Measurements from ENCODE around the gene CDH15. TPM values are rescaled to one million over a fixed set of nuclear protein-coding genes. Genes with fewer than 3 reads are reported as not detected.

CDH15 gene
- total and polyA plus RNA-seq, 2 of the 13 experiments (the other 11 are each of a cell fraction or from before 2014, with no cell fraction given): 0.74 to 2.2 TPM

GRCh38 chr16:89187032-89187769, 15.7 kb downstream of the CDH15 start (continued):
- TF ChIP-seq FOXP4 (CRISPR knock-in tag; IDR thresholded peaks at IDR 0.05) (0 out of 2 replicates have a peak, but pooled peaks have one; percentile 18), ZNF280D (CRISPR knock-in tag; IDR thresholded peaks at IDR 0.05) (peak; percentile 54; the same call in 1 of the 2 replicates), ZNF24 (IDR thresholded peaks at IDR 0.05) (0 out of 2 replicates have a peak, but pooled peaks have one; percentile 37), ZSCAN21 (CRISPR knock-in tag; IDR thresholded peaks at IDR 0.05; ENCODE audit: borderline replicate concordance) (0 out of 2 replicates have a peak, but pooled peaks have one; percentile 16), HDAC2 (CRISPR knock-in tag; IDR thresholded peaks at IDR 0.05) (0 out of 2 replicates have a peak, but pooled peaks have one; percentile 15), ZZZ3 (CRISPR knock-in tag; IDR thresholded peaks at IDR 0.05; ENCODE audit: borderline replicate concordance) (no peak), ZNF350 (CRISPR knock-in tag; IDR thresholded peaks at IDR 0.05; ENCODE audit: borderline replicate concordance, low read depth) (peak; percentile 41; the same call in 1 of the 2 replicates), ZKSCAN1 (IDR thresholded peaks at IDR 0.05; ENCODE audit: low read length) (peak; percentile 98), FOSL1 (CRISPR knock-in tag; IDR thresholded peaks at IDR 0.05; ENCODE audit: borderline replicate concordance) (no peak), ZNF775 (CRISPR knock-in tag; IDR thresholded peaks at IDR 0.05; ENCODE audit: borderline replicate concordance) (no peak), PRMT3 (CRISPR knock-in tag; IDR thresholded peaks at IDR 0.05; ENCODE audit: borderline replicate concordance, low read depth) (no peak), ARID5B (CRISPR knock-in tag; IDR thresholded peaks at IDR 0.05) (no peak)
- TF ChIP-seq, protein P1, sequence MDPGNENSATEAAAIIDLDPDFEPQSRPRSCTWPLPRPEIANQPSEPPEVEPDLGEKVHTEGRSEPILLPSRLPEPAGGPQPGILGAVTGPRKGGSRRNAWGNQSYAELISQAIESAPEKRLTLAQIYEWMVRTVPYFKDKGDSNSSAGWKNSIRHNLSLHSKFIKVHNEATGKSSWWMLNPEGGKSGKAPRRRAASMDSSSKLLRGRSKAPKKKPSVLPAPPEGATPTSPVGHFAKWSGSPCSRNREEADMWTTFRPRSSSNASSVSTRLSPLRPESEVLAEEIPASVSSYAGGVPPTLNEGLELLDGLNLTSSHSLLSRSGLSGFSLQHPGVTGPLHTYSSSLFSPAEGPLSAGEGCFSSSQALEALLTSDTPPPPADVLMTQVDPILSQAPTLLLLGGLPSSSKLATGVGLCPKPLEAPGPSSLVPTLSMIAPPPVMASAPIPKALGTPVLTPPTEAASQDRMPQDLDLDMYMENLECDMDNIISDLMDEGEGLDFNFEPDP (CRISPR knock-in tag; conservative IDR thresholded peaks at IDR 0.05): no peak
- TF ChIP-seq, protein P2, sequence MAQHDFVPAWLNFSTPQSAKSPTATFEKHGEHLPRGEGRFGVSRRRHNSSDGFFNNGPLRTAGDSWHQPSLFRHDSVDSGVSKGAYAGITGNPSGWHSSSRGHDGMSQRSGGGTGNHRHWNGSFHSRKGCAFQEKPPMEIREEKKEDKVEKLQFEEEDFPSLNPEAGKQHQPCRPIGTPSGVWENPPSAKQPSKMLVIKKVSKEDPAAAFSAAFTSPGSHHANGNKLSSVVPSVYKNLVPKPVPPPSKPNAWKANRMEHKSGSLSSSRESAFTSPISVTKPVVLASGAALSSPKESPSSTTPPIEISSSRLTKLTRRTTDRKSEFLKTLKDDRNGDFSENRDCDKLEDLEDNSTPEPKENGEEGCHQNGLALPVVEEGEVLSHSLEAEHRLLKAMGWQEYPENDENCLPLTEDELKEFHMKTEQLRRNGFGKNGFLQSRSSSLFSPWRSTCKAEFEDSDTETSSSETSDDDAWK (CRISPR knock-in tag; IDR thresholded peaks at IDR 0.05): no peak
- TF ChIP-seq, protein P3, sequence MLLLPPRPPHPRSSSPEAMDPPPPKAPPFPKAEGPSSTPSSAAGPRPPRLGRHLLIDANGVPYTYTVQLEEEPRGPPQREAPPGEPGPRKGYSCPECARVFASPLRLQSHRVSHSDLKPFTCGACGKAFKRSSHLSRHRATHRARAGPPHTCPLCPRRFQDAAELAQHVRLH (CRISPR knock-in tag; IDR thresholded peaks at IDR 0.05; ENCODE audit: borderline replicate concordance, low read depth): no peak
